ENCODE results near the gene GPR75.

Gene GPR75

GRCh38 chr2:53880756-53881155 lies 21.0 kb upstream of the GPR75 start (continued):
- TF ChIP-seq ATF2 (tag by site-specific recombination; IDR thresholded peaks at IDR 0.05; ENCODE audit: low read depth) (no peak), ZNF777 (tag by site-specific recombination; IDR thresholded peaks at IDR 0.05; ENCODE audit: borderline replicate concordance) (no peak), ZIC2 (tag by site-specific recombination; IDR thresholded peaks at IDR 0.05) (no peak), ZNF558 (tag by site-specific recombination; IDR thresholded peaks at IDR 0.05) (no peak), ZNF76 (tag by site-specific recombination; IDR thresholded peaks at IDR 0.05; ENCODE audit: borderline replicate concordance, low read depth) (no peak), GLI2 (tag by site-specific recombination; IDR thresholded peaks at IDR 0.05; ENCODE audit: borderline replicate concordance, low read depth) (no peak)

DNA sequence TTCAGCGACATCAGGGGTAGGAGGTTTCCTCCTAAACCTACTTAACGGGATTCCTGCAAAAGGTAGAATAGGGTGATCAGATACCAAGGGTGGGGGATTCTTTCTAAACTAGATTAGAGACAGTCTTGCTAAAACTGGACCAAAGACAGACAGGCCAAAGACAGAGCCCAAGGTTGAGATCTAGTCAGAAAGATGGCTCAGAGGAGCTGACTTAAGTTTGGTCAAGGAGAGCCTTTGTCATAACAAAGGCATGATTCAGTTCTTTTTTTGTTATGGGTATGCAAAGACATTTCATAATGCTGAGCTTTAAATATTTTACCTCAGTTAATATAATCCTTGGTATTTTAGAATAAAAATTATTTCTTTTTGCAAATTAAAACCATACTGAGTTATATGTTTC lies 17.8 kb upstream of the GPR75 start:
- H3K4me3 ChIP-seq (ENCODE audit: low read depth, low read length): no peak overlapping the region
- H3K9me3 ChIP-seq (ENCODE audit: control insufficient read depth, insufficient read depth, low read depth, low read length): no peaks in the 10 kb centered on the region
- H3K27ac ChIP-seq (ENCODE audit: extremely low read depth, low read depth, low read length): no peak overlapping the region
- no peaks in the 10 kb centered on the region for H3K4me1 ChIP-seq (ENCODE audit: control insufficient read depth, insufficient read depth, low read length)
- ChIA-PET CTCF (interaction anchor here (0.6 to 1.8 kb wide), 2 partner anchors 20 to 98 kb away, joined by 3 to 4 read pairs; no protein-coding TSS in a partner anchor), POLR2A (interaction anchor here (0.6 kb wide), 1 partner anchor 36 kb away, joined by 5 read pairs; no protein-coding TSS in a partner anchor)
- H3K36me3 ChIP-seq (ENCODE audit: control insufficient read depth in 2 of 2, insufficient read depth in 1 of 2, low read length in 2 of 2): peaks cover 24 to 58% of the 10 kb centered on the region in 2 experiments
- TF ChIP-seq ZNF561 (tag by site-specific recombination; IDR thresholded peaks at IDR 0.05; ENCODE audit: borderline replicate concordance): no peak
- no peak for TF ChIP-seq ZNF394 (tag by site-specific recombination; IDR thresholded peaks at IDR 0.05; ENCODE audit: borderline replicate concordance)
- no peak for TF ChIP-seq ZNF169 (tag by site-specific recombination; IDR thresholded peaks at IDR 0.05)
- TF ChIP-seq ZNF777 (tag by site-specific recombination; IDR thresholded peaks at IDR 0.05; ENCODE audit: borderline replicate concordance): no peak
- TF ChIP-seq HOXC10 (CRISPR knock-in tag; IDR thresholded peaks at IDR 0.05): no peak
- TF ChIP-seq, protein P1, sequence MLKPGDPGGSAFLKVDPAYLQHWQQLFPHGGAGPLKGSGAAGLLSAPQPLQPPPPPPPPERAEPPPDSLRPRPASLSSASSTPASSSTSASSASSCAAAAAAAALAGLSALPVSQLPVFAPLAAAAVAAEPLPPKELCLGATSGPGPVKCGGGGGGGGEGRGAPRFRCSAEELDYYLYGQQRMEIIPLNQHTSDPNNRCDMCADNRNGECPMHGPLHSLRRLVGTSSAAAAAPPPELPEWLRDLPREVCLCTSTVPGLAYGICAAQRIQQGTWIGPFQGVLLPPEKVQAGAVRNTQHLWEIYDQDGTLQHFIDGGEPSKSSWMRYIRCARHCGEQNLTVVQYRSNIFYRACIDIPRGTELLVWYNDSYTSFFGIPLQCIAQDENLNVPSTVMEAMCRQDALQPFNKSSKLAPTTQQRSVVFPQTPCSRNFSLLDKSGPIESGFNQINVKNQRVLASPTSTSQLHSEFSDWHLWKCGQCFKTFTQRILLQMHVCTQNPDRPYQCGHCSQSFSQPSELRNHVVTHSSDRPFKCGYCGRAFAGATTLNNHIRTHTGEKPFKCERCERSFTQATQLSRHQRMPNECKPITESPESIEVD (tag by site-specific recombination; IDR thresholded peaks at IDR 0.05): no peak
- no peak for TF ChIP-seq TSHZ1 (tag by site-specific recombination; IDR thresholded peaks at IDR 0.05; ENCODE audit: borderline replicate concordance)

DNA sequence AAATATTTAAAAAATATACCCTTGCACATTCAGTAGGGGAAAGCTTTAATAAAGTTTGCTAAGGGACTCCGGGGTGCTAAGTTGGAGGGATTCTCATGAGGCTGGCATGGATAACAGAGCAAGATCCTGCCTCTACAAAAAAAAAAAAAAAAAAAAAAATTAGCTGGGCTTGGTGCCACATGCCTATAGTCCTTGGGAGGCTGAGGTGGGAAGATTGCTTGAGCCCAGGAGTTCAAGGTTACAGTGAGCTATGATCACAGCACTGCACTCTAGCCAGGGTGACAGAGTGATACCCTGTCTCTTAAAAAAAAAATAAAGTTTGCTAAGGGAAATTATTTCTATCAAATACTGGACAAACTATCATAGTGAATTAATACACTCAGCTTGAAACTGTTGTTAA lies 17.3 kb upstream of the GPR75 start:
- POLR2A ChIA-PET: interaction anchor here (0.6 kb wide), 1 partner anchor 36 kb away, joined by 5 read pairs; no protein-coding TSS in a partner anchor
- Histone ChIP-seq H3K4me3 (ENCODE audit: low read depth, low read length) (no peak overlapping the region), H3K9me3 (ENCODE audit: control insufficient read depth, insufficient read depth, low read depth, low read length) (no peaks in the 10 kb centered on the region), H3K36me3 (ENCODE audit: control insufficient read depth in 2 of 2, insufficient read depth in 1 of 2, low read length in 2 of 2) (peaks cover 26 to 53% of the 10 kb centered on the region in 2 experiments), H3K27ac (ENCODE audit: extremely low read depth, low read depth, low read length) (no peak overlapping the region), H3K4me1 (ENCODE audit: control insufficient read depth, insufficient read depth, low read length) (no peaks in the 10 kb centered on the region)
- TF ChIP-seq WT1 (tag by site-specific recombination; IDR thresholded peaks at IDR 0.05): no peak
- TF ChIP-seq ZNF394 (tag by site-specific recombination; IDR thresholded peaks at IDR 0.05; ENCODE audit: borderline replicate concordance): no peak
- no peak for TF ChIP-seq ZNF654 (tag by site-specific recombination; IDR thresholded peaks at IDR 0.05; ENCODE audit: low read depth)
- no peak for TF ChIP-seq ZNF140 (tag by site-specific recombination; IDR thresholded peaks at IDR 0.05)
- TF ChIP-seq ZNF704 (tag by site-specific recombination; IDR thresholded peaks at IDR 0.05): no peak
- CTCF ChIA-PET: interaction anchor here (0.6 to 1.8 kb wide), 2 partner anchors 19 to 98 kb away, joined by 3 to 4 read pairs; no protein-coding TSS in a partner anchor
